Chondrocyte (in vitro differentiated cells): ENCODE data around the gene RAB31. TPM values are rescaled to one million over a fixed set of nuclear protein-coding genes. Genes with fewer than 3 reads are reported as not detected.
A peak's percentile ranks its signal among the peaks of the same experiment; 100 is the strongest.

Experiments
- DNase-seq: peaks from one replicate; pipeline ENCODE4 v3.0.0; 2021; ENCODE audit warnings: mixed read lengths, low spot score
- H3K27ac Mint-ChIP-seq: one replicate; pipeline ENCODE4 v1.8.0; 2021; ENCODE audit warnings: mild to moderate bottlenecking, moderate library complexity, mixed read lengths; ENCODE audit not compliant: unreplicated experiment
- H3K27me3 Mint-ChIP-seq: 2 replicates; pipeline ENCODE4 v1.8.0; 2021; ENCODE audit warnings: low read depth, mixed read lengths
- H3K36me3 Mint-ChIP-seq: 2 replicates; pipeline ENCODE4 v1.8.0; 2021; ENCODE audit warnings: low read depth, mixed read lengths
- H3K4me1 Mint-ChIP-seq: 2 replicates; pipeline ENCODE4 v1.8.0; 2021; ENCODE audit warnings: low read depth, mild to moderate bottlenecking, mixed read lengths
- H3K4me3 Mint-ChIP-seq: one replicate; pipeline ENCODE4 v1.8.0; 2021; ENCODE audit warnings: mild to moderate bottlenecking, moderate library complexity, mixed read lengths; ENCODE audit not compliant: unreplicated experiment
- H3K9me3 Mint-ChIP-seq: 2 replicates; pipeline ENCODE4 v1.8.0; 2021; ENCODE audit warnings: low read depth, mixed read lengths
- CTCF ChIP-seq: fragments of 200-600 bp; sonication (generic); IDR thresholded peaks from 2 replicates; pipeline ENCODE4 v1.5.0; 2021; ENCODE audit warnings: antibody characterized with exemption, mild to moderate bottlenecking, moderate library complexity
- total RNA-seq: library from RNA; stranded (reverse); gene quantifications from 3 replicates; pipeline ENCODE4 v1.2.1, GENCODE V29; 2021

The RAB31 gene
- total RNA-seq, 1 donor from 2014 or later: 87.7 TPM

GRCh38 chr18:9771261-9771976 is 63.3 kb downstream of the RAB31 start:
- Mint-ChIP-seq H3K27me3 (no peaks in the 10 kb centered on the region), H3K4me3 (peak overlapping the region; percentile 17), H3K27ac (peak overlapping the region; percentile 82), H3K4me1 (peaks cover 32% of the 10 kb centered on the region), H3K9me3 (peaks cover 5% of the 10 kb centered on the region), H3K36me3 (peaks cover 3% of the 10 kb centered on the region)
- peak; percentile 95 for TF ChIP-seq CTCF
- no peak for DNase-seq

- Mint-ChIP-seq H3K9me3 (peaks cover 5% of the 10 kb centered on the region), H3K4me3 (no peak overlapping the region), H3K27ac (no peak overlapping the region), H3K4me1 (peaks cover 31% of the 10 kb centered on the region), H3K27me3 (no peaks in the 10 kb centered on the region), H3K36me3 (peaks cover 3% of the 10 kb centered on the region)
- TF ChIP-seq CTCF: no peak
- no peak for DNase-seq
Observed at GRCh38 chr18:9771977-9772660, 64.0 kb downstream of the RAB31 start.

- H3K27ac Mint-ChIP-seq: no peak overlapping the region
- H3K36me3 Mint-ChIP-seq: peaks cover 3% of the 10 kb centered on the region
- peaks cover 5% of the 10 kb centered on the region for H3K9me3 Mint-ChIP-seq
- no peak for DNase-seq
- TF ChIP-seq CTCF: no peak
- no peaks in the 10 kb centered on the region for H3K27me3 Mint-ChIP-seq
- no peak overlapping the region for H3K4me3 Mint-ChIP-seq
- peaks cover 31% of the 10 kb centered on the region for H3K4me1 Mint-ChIP-seq
Observed at GRCh38 chr18:9772847-9773677, 65.0 kb downstream of the RAB31 start.

- H3K36me3 Mint-ChIP-seq: peaks cover 2% of the 10 kb centered on the region
- peaks cover 31% of the 10 kb centered on the region for H3K4me1 Mint-ChIP-seq
- H3K4me3 Mint-ChIP-seq: no peak overlapping the region
- DNase-seq: no peak
- H3K27me3 Mint-ChIP-seq: no peaks in the 10 kb centered on the region
- no peak overlapping the region for H3K27ac Mint-ChIP-seq
- H3K9me3 Mint-ChIP-seq: peaks cover 2% of the 10 kb centered on the region
- TF ChIP-seq CTCF: no peak
Observed at GRCh38 chr18:9774150-9774549, 66.0 kb downstream of the RAB31 start.

- Mint-ChIP-seq H3K36me3 (peaks cover 2% of the 10 kb centered on the region), H3K4me1 (peaks cover 25% of the 10 kb centered on the region), H3K9me3 (no peaks in the 10 kb centered on the region), H3K27ac (no peak overlapping the region), H3K4me3 (no peak overlapping the region), H3K27me3 (no peaks in the 10 kb centered on the region)
- TF ChIP-seq CTCF: no peak
- no peak for DNase-seq
Observed at GRCh38 chr18:9775178-9775577, 67.1 kb downstream of the RAB31 start.
